ENCODE results near the gene UROC1.

Gene UROC1

GRCh38 chr3:126517291-126517951 lies at the start of gene UROC1:
TSS of gene UROC1 (minus strand) at chr3:126517773. CDS start at chr3:126517719, 54 bp downstream.
- DNase-seq (ENCODE audit: low read depth, low spot score): no peak

GRCh38 chr3:126562737-126563276 lies 45.2 kb upstream of the UROC1 start:
- no peak for DNase-seq (ENCODE audit: low read depth, low spot score)

- no peak for DNase-seq (ENCODE audit: low read depth, low spot score)
These were observed 40.9 kb upstream of the UROC1 start, which contains the start of gene C3orf22 for GRCh38 chr3:126558336-126559071. TSS of gene C3orf22 (minus strand) at chr3:126558932. CDS start at chr3:126553390, 5,542 bp downstream.

GRCh38 chr3:126557761-126558160 lies 40.2 kb upstream of the UROC1 start:
- DNase-seq (ENCODE audit: low read depth, low spot score): no peak

- DNase-seq (ENCODE audit: low read depth, low spot score): no peak
These were observed 39.8 kb upstream of the UROC1 start for GRCh38 chr3:126557415-126557745.

GRCh38 chr3:126556637-126557414 lies 39.3 kb upstream of the UROC1 start:
- no peak for DNase-seq (ENCODE audit: low read depth, low spot score)

GRCh38 chr3:126555795-126556636 lies 38.4 kb upstream of the UROC1 start:
- no peak for DNase-seq (ENCODE audit: low read depth, low spot score)

GRCh38 chr3:126554560-126555525 lies 37.3 kb upstream of the UROC1 start:
- no peak for DNase-seq (ENCODE audit: low read depth, low spot score)

- no peak for DNase-seq (ENCODE audit: low read depth, low spot score)
These were observed 35.9 kb upstream of the UROC1 start for GRCh38 chr3:126553284-126554084.

- no peak for DNase-seq (ENCODE audit: low read depth, low spot score)
These were observed 35.2 kb upstream of the UROC1 start for GRCh38 chr3:126552688-126553283.

GRCh38 chr3:126551839-126552687 lies 34.5 kb upstream of the UROC1 start:
- no peak for DNase-seq (ENCODE audit: low read depth, low spot score)

- DNase-seq (ENCODE audit: low read depth, low spot score): no peak
These were observed 33.7 kb upstream of the UROC1 start for GRCh38 chr3:126551121-126551838.

- no peak for DNase-seq (ENCODE audit: low read depth, low spot score)
These were observed 33.0 kb upstream of the UROC1 start for GRCh38 chr3:126550488-126551051.

GRCh38 chr3:126549861-126550487 lies 32.4 kb upstream of the UROC1 start:
- no peak for DNase-seq (ENCODE audit: low read depth, low spot score)

GRCh38 chr3:126548556-126549466 lies 31.2 kb upstream of the UROC1 start:
- no peak for DNase-seq (ENCODE audit: low read depth, low spot score)
